Upper lobe of left lung (tissue), 6 donors: ENCODE results near the gene PDE4D. TPM values are rescaled to one million over a fixed set of nuclear protein-coding genes. Genes with fewer than 3 reads are reported as not detected.
A peak's percentile ranks its signal among the peaks of the same experiment; 100 is the strongest.

Source experiments
- ATAC-seq, 2 donors: fragments of 200-7000 bp; cut with Tn5 transposase; one replicate each; pipeline ENCODE4 v1.9.1; 2022; ENCODE audit warnings: mild to moderate bottlenecking in 2 of 2, moderate library complexity in 2 of 2; ENCODE audit not compliant: low FRiP score in 2 of 2
- DNase-seq, 2 donors: peaks; one replicate each; pipeline ENCODE4 v3.0.0-alpha.2; 2019 to 2020
- H3K27ac ChIP-seq, 4 donors: fragments of 200-600 bp; sonication (generic); one replicate each; pipeline ENCODE4 v1.5.1; 2016 to 2019
- H3K27me3 ChIP-seq, 4 donors: fragments of 200-600 bp; sonication (generic); one replicate each; pipeline ENCODE4 v1.5.1; 2017 to 2019
- H3K36me3 ChIP-seq, 4 donors: fragments of 200-600 bp; sonication (generic); one replicate each; pipeline ENCODE4 v1.5.1; 2016 to 2019
- H3K4me1 ChIP-seq, 4 donors: fragments of 200-600 bp; sonication (generic); one replicate each; pipeline ENCODE4 v1.5.1; 2018 to 2019
- H3K4me3 ChIP-seq, 4 donors: fragments of 200-600 bp; sonication (generic); one replicate each; pipeline ENCODE4 v1.5.1; 2017 to 2019; ENCODE audit warnings: mild to moderate bottlenecking in 2 of 4, moderate library complexity in 1 of 4
- H3K9me3 ChIP-seq, 4 donors: fragments of 200-600 bp; sonication (generic); one replicate each; pipeline ENCODE4 v1.5.1; 2018 to 2019
- EP300 ChIP-seq, 4 donors: sonication (generic); formaldehyde crosslinking; IDR thresholded peaks; one replicate each; pipeline ENCODE4 v1.5.1; 2017; ENCODE audit warnings: antibody characterized with exemption in 4 of 4, control low read depth in 2 of 4
- POLR2A ChIP-seq, 4 donors: fragments of 450-650 bp; IDR thresholded peaks; one replicate each; pipeline ENCODE4 v1.5.1; 2016 to 2017; ENCODE audit warnings: antibody characterized with exemption in 4 of 4, mild to moderate bottlenecking in 2 of 4
- POLR2AphosphoS5 ChIP-seq, 2 donors: sonication (generic); formaldehyde crosslinking; IDR thresholded peaks; one replicate each; pipeline ENCODE4 v1.5.1; 2017; ENCODE audit warnings: antibody characterized with exemption in 2 of 2
- WGBS, 2 donors: methylation state at CpG; one replicate each; pipeline ENCODE4 v1.1.5; 2017 to 2018; 5-methylcytosine and 5-hydroxymethylcytosine counted together
- total RNA-seq, 6 donors: library from RNA; depleted of rRNA in 4 of 6; stranded (reverse); fragments of >200 nt in 4 of 6; gene quantifications; one replicate each; pipeline versions ENCODE4 v1.1.0 to v1.2.1, GENCODE V29; 2016 to 2021
- TF ChIP-seq, protein P1 (sequence below), 6 experiments: fragments of 450-650 bp in 4 of 6; fragments of 200-600 bp in 2 of 6; sonication (generic) in 2 of 6; IDR thresholded peaks; one replicate each; pipeline ENCODE4 v1.5.1; 2016 to 2019; ENCODE audit warnings: antibody characterized with exemption in 6 of 6
- donor health status: DM: no; HTN: no; CAD: no; lungs with moderate emphysema.
- donor health status: DM: no; HTN: yes; CAD: no; lungs with severe emphysema.

Gene PDE4D
- total RNA-seq, 6 donors from 2014 or later = 50.4 to 188 (median 84.0) TPM

DNA sequence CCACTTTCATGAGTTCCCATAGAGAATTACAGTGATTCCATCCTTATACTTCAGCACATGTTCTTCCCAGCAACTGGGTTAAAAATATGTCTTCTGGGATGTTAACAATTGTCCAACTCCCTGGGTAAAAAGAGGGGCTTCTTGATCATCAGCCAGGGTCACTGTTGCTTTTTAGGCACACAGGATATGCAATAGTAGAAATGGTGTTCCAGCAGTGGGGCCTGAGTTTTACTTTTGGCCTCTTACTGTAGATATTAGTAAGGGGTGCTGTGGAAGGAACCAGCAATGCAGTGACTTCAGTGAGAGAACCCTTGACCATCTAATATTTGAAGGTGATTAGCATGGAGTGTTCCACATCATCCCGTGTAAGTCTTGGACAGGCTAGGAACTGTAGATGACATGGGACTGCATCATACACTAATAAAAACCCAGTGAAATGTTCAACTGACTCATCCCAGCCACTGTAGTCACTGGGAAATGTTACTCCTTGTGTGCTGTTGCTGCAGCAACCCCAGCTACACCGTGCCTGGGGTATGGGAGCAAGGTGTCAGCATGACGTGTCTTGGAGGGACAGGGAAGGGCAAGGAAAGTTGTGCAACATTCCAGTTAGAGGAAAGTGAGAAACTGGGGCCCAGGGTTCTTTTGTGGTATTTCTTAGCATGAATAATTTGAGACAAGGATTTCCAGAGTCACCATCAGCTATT is 699.8 kb downstream of the PDE4D start:
- ATAC-seq = peak; percentile 65 to 78
- no peak overlapping the region for H3K27ac ChIP-seq
- 53 to 62% methylated on average over 3 of the region's 3 CpGs for WGBS, 2 donors

DNA sequence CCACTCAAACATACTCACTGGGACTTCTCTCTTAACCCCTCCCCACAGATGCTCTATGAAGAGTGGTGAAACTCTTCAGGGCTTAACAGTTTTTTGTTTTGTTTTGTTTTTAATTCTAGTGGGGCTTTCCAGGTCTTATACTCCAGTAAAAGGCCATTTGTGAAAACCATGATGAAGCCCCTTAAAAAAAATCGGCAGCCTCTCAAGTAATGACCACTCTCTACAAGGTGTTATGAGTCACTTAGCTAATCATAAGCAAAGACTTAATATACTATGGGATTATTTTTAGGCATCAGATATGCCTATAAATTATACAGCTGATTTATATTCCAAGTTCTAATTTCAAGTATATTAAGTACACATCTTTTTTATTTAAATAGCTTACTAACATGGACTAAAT is 702.8 kb downstream of the PDE4D start:
- TF ChIP-seq EP300 (IDR thresholded peaks at IDR 0.05) (no peak), POLR2A (IDR thresholded peaks at IDR 0.05) (no peak)
- WGBS, 2 donors = 48 to 57% methylated on average over 1 of the region's 1 CpG
- DNase-seq = no peak
- ATAC-seq = no peak
- no peaks in the 10 kb centered on the region for H3K36me3 ChIP-seq
- H3K4me3 ChIP-seq = no peak overlapping the region
- no peak overlapping the region for H3K27ac ChIP-seq
- peaks cover 2 to 6% (median 5%) of the 10 kb centered on the region in 4 donors for H3K4me1 ChIP-seq
- no peaks in the 10 kb centered on the region for H3K27me3 ChIP-seq
- H3K9me3 ChIP-seq = no peaks in the 10 kb centered on the region

More for the DNA sequence above, 699.8 kb downstream of the PDE4D start:
- no peaks in the 10 kb centered on the region for H3K36me3 ChIP-seq
- H3K4me3 ChIP-seq = no peak overlapping the region
- H3K4me1 ChIP-seq = peaks cover under 1 to 2% (median 2%) of the 10 kb centered on the region in 4 donors
- no peaks in the 10 kb centered on the region for H3K9me3 ChIP-seq
- DNase-seq = peak in 1 of 2 donors; percentile 44
- H3K27me3 ChIP-seq = no peaks in the 10 kb centered on the region
- TF ChIP-seq, protein P1, sequence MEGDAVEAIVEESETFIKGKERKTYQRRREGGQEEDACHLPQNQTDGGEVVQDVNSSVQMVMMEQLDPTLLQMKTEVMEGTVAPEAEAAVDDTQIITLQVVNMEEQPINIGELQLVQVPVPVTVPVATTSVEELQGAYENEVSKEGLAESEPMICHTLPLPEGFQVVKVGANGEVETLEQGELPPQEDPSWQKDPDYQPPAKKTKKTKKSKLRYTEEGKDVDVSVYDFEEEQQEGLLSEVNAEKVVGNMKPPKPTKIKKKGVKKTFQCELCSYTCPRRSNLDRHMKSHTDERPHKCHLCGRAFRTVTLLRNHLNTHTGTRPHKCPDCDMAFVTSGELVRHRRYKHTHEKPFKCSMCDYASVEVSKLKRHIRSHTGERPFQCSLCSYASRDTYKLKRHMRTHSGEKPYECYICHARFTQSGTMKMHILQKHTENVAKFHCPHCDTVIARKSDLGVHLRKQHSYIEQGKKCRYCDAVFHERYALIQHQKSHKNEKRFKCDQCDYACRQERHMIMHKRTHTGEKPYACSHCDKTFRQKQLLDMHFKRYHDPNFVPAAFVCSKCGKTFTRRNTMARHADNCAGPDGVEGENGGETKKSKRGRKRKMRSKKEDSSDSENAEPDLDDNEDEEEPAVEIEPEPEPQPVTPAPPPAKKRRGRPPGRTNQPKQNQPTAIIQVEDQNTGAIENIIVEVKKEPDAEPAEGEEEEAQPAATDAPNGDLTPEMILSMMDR (IDR thresholded peaks at IDR 0.05) = no peak
- TF ChIP-seq POLR2AphosphoS5 (IDR thresholded peaks at IDR 0.05) (peak in 1 of 2 donors; percentile 43), EP300 (IDR thresholded peaks at IDR 0.05) (no peak), POLR2A (IDR thresholded peaks at IDR 0.05) (no peak)

DNA sequence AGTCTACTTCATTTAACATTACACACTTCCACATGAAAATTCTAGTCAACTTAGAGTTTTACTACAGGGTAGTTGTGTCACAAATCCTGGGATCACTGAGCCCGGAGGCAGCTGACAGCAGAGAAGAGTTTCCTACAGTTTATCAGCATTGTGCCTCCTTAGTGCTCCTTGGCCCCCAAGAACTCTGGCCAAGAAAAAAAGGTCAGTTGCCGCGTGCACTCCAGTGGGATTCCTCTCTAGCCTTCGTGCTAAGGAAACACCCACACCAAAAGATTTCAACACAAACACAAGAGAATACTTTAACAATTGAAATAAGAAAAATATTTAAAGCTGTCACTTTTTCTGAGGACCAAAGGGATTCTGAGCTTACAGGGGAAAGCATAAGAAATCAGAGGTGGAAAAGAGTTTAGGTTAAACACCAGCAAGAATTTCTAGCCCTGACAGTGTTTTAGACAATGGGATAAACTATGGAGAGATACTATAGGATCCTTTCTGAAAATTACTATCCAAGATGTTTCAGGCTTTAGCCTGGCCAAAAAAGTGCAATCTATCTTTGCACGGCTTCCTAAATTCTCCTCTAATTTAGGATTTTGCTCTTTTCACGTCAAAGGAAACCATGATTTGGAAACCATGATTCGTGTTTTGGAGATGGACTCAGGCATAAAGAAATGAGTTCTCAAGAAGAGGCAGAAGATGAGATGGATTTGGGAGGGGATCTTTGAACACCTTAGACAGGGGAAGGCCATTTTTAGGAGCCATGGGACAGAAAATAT is 703.9 kb downstream of the PDE4D start:
- Histone ChIP-seq H3K27ac (no peak overlapping the region), H3K9me3 (no peaks in the 10 kb centered on the region), H3K27me3 (no peaks in the 10 kb centered on the region), H3K4me3 (no peak overlapping the region), H3K4me1 (peaks cover 2 to 6% (median 5%) of the 10 kb centered on the region in 4 donors), H3K36me3 (no peaks in the 10 kb centered on the region)
- 66 to 68% methylated on average over 7 of the region's 7 CpGs for WGBS, 2 donors
- ATAC-seq = peak in 1 of 2 donors; percentile 43
- no peak for TF ChIP-seq POLR2AphosphoS5 (IDR thresholded peaks at IDR 0.05)
- no peak for TF ChIP-seq POLR2A (IDR thresholded peaks at IDR 0.05)
- TF ChIP-seq, protein P1 (IDR thresholded peaks at IDR 0.05) = no peak
- no peak for TF ChIP-seq EP300 (IDR thresholded peaks at IDR 0.05)
- DNase-seq = no peak

DNA sequence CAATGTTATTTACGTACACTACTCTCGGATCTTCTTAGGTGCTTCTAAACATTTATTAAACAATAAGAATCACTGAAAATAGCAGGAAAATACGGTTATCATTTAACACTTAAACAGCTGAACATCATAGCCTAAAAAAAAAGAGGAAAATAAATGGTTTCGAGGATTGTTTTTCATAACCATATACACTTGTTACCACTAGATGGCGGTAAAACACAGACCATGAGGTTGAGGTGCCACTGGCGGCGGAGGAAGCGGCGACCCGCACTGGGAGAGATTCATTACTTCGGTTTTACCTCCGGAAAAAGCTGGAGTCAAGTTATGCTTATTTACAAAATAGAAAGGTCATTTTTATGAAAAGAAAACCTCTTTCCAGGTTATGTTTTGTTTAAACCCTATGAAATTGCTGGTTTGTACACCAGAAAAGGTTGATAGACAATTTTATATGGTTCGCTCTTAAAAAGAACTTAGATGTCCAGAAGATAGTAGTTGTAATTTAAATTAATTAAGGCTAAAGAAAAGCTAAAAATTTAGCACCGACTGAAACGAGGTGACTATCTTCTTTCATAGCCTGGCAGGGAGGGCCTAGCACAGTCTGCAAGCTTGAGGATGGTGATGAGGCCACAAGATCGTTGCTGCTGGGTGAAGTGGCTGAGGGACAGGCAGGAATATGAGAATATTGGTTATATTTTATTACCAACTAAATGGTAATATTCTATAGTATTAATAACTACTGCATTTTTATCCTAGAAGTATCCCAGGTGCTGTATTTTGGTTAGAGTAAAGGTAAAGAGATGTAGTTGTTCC is 704.9 kb downstream of the PDE4D start:
- Histone ChIP-seq H3K36me3 (no peaks in the 10 kb centered on the region), H3K27me3 (no peaks in the 10 kb centered on the region), H3K9me3 (no peaks in the 10 kb centered on the region), H3K4me1 (peaks cover 2 to 6% (median 5%) of the 10 kb centered on the region in 4 donors), H3K27ac (no peak overlapping the region), H3K4me3 (peak overlapping the region in 2 of 4 donors; percentile 22 to 33)
- ATAC-seq (peak; percentile 89 to 95), DNase-seq (peak; percentile 65 to 85)
- TF ChIP-seq, protein P1 (IDR thresholded peaks at IDR 0.05) = peak; percentile 42 to 79 (median 70)
- TF ChIP-seq EP300 (IDR thresholded peaks at IDR 0.05) (no peak), POLR2AphosphoS5 (IDR thresholded peaks at IDR 0.05) (no peak), POLR2A (IDR thresholded peaks at IDR 0.05) (no peak)
- WGBS, 2 donors = 16 to 20% methylated on average over 16 of the region's 16 CpGs
